Neural progenitor cell (in vitro differentiated cells): ENCODE results near the gene CCDC88A. TPM values are rescaled to one million over a fixed set of nuclear protein-coding genes. Genes with fewer than 3 reads are reported as not detected.

Experiments
- DNase-seq: peaks from one replicate; pipeline ENCODE4 v3.0.0-alpha.2; 2016; ENCODE audit warnings: low spot score
- H2AFZ ChIP-seq: fragments of 200-600 bp; sonication (generic); replicated peaks from 2 replicates; pipeline ENCODE4 v1.6.1; 2016; ENCODE audit warnings: antibody characterized with exemption
- H3F3A ChIP-seq: fragments of 200-600 bp; sonication (generic); 2 replicates; pipeline ENCODE4 v1.6.1; 2016; ENCODE audit warnings: antibody characterized with exemption, low read depth
- H3K27ac ChIP-seq: fragments of 200-600 bp; sonication (generic); 2 replicates; pipeline ENCODE4 v1.5.1; 2016; ENCODE audit warnings: mild to moderate bottlenecking
- H3K27me3 ChIP-seq: fragments of 200-600 bp; sonication (generic); 2 replicates; pipeline ENCODE4 v1.6.1; 2016; ENCODE audit warnings: mild to moderate bottlenecking, moderate library complexity
- H3K36me3 ChIP-seq: fragments of 200-600 bp; sonication (generic); 2 replicates; pipeline ENCODE4 v1.5.1; 2016
- H3K4me1 ChIP-seq: fragments of 200-600 bp; sonication (generic); 2 replicates; pipeline ENCODE4 v1.6.1; 2016; ENCODE audit warnings: mixed run types
- H3K4me2 ChIP-seq: fragments of 200-600 bp; sonication (generic); 2 replicates; pipeline ENCODE4 v1.6.1; 2016
- H3K4me3 ChIP-seq: fragments of 200-600 bp; sonication (generic); 2 replicates; pipeline ENCODE4 v1.5.1; 2016
- H3K79me2 ChIP-seq: fragments of 200-600 bp; sonication (generic); 2 replicates; pipeline ENCODE4 v1.6.1; 2016; ENCODE audit warnings: low read depth
- H3K9ac ChIP-seq: fragments of 200-600 bp; sonication (generic); 2 replicates; pipeline ENCODE4 v1.6.1; 2016
- H3K9me3 ChIP-seq: fragments of 200-600 bp; sonication (generic); 2 replicates; pipeline ENCODE4 v1.5.1; 2016; ENCODE audit warnings: low read depth
- H4K20me1 ChIP-seq: fragments of 200-600 bp; sonication (generic); 2 replicates; pipeline ENCODE4 v1.6.1; 2016; ENCODE audit warnings: low read depth
- H3K27ac Mint-ChIP-seq: 3 replicates; pipeline ENCODE4 v1.8.0; 2021; ENCODE audit warnings: mixed read lengths
- H3K27me3 Mint-ChIP-seq: 2 replicates; pipeline ENCODE4 v1.8.0; 2022; ENCODE audit warnings: low read depth, mild to moderate bottlenecking, inconsistent platforms, moderate library complexity, mixed read lengths; ENCODE audit not compliant: insufficient read depth
- H3K36me3 Mint-ChIP-seq: 3 replicates; pipeline ENCODE4 v1.8.0; 2021; ENCODE audit warnings: mixed read lengths
- H3K4me1 Mint-ChIP-seq: 3 replicates; pipeline ENCODE4 v1.8.0; 2021; ENCODE audit warnings: mixed read lengths
- H3K4me3 Mint-ChIP-seq: 3 replicates; pipeline ENCODE4 v1.8.0; 2021; ENCODE audit warnings: mild to moderate bottlenecking, moderate library complexity, mixed read lengths
- H3K9me3 Mint-ChIP-seq: 3 replicates; pipeline ENCODE4 v1.8.0; 2020; ENCODE audit warnings: mixed read lengths
- EZH2 ChIP-seq: fragments of 200-600 bp; sonication (generic); IDR thresholded peaks from 2 replicates; pipeline ENCODE4 v1.6.1; 2017; ENCODE audit warnings: antibody characterized with exemption, mild to moderate bottlenecking, moderate library complexity
- EZH2phosphoT487 ChIP-seq: fragments of 200-600 bp; sonication (generic); IDR thresholded peaks from 2 replicates; pipeline ENCODE4 v1.6.1; 2017; ENCODE audit warnings: antibody characterized with exemption
- total RNA-seq: library from RNA; depleted of rRNA; stranded (reverse); fragments of >200 nt; gene quantifications from 2 replicates; pipeline ENCODE4 v1.2.3, GENCODE V29; 2015; ENCODE audit warnings: low replicate concordance
- TF ChIP-seq, protein P1 (sequence below): fragments of 200-600 bp; sonication (generic); IDR thresholded peaks from 2 replicates; pipeline ENCODE4 v1.5.1; 2017; ENCODE audit warnings: antibody characterized with exemption, mild to moderate bottlenecking

CCDC88A gene
- total RNA-seq, 1 donor from 2014 or later, result 182 TPM

DNA sequence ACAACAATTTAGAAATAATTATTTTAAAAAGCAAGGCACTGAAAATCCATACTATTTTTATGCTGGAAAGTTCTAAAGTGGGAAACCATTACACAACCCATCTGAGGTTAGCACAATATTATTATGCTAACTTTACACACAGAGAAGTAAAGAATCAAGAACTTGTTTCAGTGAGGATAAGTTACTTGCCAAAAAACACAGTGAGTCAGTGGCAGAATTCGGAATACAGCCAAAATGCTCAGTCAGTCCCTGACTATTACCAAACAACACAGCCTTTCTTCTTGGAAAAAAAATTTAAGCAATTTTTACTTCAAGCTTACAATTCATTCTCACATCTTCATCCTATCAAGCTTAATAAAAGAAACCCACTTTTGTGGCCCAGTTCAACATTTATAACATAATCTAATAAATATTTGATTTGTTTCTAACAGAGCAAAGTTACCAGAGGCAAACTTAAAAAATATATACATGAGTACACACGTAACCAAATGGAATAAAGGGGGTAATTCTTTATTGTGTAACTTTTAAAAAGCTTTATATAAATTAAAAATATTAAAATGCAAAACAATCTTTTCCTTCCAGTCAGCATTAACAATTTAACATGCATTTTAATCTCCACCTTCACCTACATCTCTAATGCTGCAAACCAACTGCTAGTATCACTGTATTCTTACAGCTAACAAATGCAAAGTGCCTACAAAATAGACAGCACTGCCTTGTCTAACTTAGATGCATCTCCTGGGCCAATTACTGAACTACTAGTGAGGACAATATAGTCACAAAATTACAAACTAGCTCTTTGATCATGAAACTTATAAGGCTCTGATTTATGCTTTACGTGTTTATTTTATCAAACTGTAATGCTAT lies 55.2 kb downstream of the CCDC88A start:
- no peak overlapping the region for H3K27ac ChIP-seq
- no peak overlapping the region for H3K4me3 ChIP-seq
- Mint-ChIP-seq H3K4me1 (no peaks in the 10 kb centered on the region), H3K27me3 (no peaks in the 10 kb centered on the region), H3K27ac (no peak overlapping the region), H3K4me3 (no peak overlapping the region), H3K36me3 (no peaks in the 10 kb centered on the region), H3K9me3 (no peaks in the 10 kb centered on the region)
- DNase-seq, result no peak
- no peaks in the 10 kb centered on the region for H3K27me3 ChIP-seq
- H3K4me2 ChIP-seq, result no peak overlapping the region
- no peaks in the 10 kb centered on the region for H3K4me1 ChIP-seq
- H3K79me2 ChIP-seq, result no peaks in the 10 kb centered on the region
- H3K9ac ChIP-seq, result no peak overlapping the region
- H3K9me3 ChIP-seq, result no peaks in the 10 kb centered on the region
- H2AFZ ChIP-seq, result no peak overlapping the region
- no peaks in the 10 kb centered on the region for H4K20me1 ChIP-seq
- H3K36me3 ChIP-seq, result no peaks in the 10 kb centered on the region
- TF ChIP-seq EZH2 (no peak), EZH2phosphoT487 (no peak)
- TF ChIP-seq, protein P1, sequence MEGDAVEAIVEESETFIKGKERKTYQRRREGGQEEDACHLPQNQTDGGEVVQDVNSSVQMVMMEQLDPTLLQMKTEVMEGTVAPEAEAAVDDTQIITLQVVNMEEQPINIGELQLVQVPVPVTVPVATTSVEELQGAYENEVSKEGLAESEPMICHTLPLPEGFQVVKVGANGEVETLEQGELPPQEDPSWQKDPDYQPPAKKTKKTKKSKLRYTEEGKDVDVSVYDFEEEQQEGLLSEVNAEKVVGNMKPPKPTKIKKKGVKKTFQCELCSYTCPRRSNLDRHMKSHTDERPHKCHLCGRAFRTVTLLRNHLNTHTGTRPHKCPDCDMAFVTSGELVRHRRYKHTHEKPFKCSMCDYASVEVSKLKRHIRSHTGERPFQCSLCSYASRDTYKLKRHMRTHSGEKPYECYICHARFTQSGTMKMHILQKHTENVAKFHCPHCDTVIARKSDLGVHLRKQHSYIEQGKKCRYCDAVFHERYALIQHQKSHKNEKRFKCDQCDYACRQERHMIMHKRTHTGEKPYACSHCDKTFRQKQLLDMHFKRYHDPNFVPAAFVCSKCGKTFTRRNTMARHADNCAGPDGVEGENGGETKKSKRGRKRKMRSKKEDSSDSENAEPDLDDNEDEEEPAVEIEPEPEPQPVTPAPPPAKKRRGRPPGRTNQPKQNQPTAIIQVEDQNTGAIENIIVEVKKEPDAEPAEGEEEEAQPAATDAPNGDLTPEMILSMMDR, result no peak
- peaks cover 5% of the 10 kb centered on the region for H3F3A ChIP-seq

DNA sequence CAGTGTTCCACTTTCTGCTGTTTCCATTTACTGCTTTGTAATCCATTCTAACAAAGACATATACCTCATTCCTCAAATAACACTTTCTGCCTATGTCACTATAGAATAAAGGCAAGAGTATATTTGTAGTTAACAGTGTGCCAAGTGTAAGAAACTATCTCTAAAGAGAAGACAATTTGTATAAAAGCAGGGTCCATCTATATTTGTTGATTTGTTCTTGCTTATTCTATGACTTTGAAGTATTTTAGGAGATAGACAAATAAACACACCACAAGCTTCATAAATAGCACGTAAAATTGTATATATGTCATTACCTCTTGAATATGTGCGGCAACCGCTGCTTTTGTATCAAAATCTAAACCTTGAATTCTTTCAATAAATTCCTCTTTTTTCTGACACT lies 56.0 kb downstream of the CCDC88A start:
- Histone ChIP-seq H4K20me1 (no peaks in the 10 kb centered on the region), H2AFZ (no peak overlapping the region), H3K9ac (no peak overlapping the region), H3K4me2 (no peak overlapping the region), H3K4me3 (no peak overlapping the region), H3F3A (peaks cover 5% of the 10 kb centered on the region), H3K9me3 (no peaks in the 10 kb centered on the region), H3K27ac (no peak overlapping the region), H3K4me1 (no peaks in the 10 kb centered on the region), H3K27me3 (no peaks in the 10 kb centered on the region), H3K79me2 (no peaks in the 10 kb centered on the region), H3K36me3 (no peaks in the 10 kb centered on the region)
- TF ChIP-seq EZH2 (no peak), EZH2phosphoT487 (no peak)
- TF ChIP-seq, protein P1, result no peak
- no peak overlapping the region for H3K27ac Mint-ChIP-seq
- no peak for DNase-seq
- H3K36me3 Mint-ChIP-seq, result no peaks in the 10 kb centered on the region
- no peak overlapping the region for H3K4me3 Mint-ChIP-seq
- no peaks in the 10 kb centered on the region for H3K4me1 Mint-ChIP-seq
- H3K27me3 Mint-ChIP-seq, result no peaks in the 10 kb centered on the region
- H3K9me3 Mint-ChIP-seq, result no peaks in the 10 kb centered on the region

DNA sequence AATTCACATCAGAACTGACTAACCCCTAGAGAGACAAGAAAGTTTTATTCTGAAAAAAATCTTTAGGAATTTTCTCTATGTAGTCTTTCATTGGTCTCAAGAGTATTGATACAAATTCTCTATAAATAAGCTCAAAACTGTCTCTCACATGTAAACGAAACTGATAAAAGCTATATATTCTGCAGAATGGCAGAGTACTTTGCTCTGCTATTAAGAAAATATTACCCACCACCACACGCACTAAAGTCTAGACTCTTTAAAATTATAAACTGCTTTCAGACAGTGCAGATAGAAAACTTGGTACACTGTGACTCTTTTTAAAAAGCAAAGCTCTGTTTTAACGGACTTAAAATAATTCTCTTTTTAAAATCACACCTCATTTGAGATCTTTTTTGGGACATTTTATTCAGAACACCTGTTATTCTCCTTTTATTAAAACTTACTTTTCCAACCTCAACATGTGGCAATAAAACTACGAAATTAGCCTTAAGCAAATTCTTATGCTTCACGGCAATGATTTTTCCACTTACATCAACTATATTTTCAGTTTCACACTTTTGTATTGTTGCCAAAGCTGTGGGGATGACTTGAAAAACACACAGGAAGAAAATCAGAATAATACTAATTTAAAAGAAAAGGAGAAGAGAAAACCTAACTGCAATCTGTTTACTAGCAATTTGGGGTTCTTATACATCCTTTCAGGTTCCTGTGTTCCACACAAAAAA lies 58.0 kb downstream of the CCDC88A start:
- Histone ChIP-seq H3K4me1 (no peaks in the 10 kb centered on the region), H3K27ac (no peak overlapping the region), H2AFZ (no peak overlapping the region), H3K9me3 (no peaks in the 10 kb centered on the region), H3K4me3 (no peak overlapping the region), H3K79me2 (no peaks in the 10 kb centered on the region), H4K20me1 (no peaks in the 10 kb centered on the region), H3F3A (peaks cover 5% of the 10 kb centered on the region), H3K4me2 (no peak overlapping the region), H3K27me3 (no peaks in the 10 kb centered on the region), H3K36me3 (no peaks in the 10 kb centered on the region), H3K9ac (no peak overlapping the region)
- no peak overlapping the region for H3K27ac Mint-ChIP-seq
- TF ChIP-seq EZH2, result no peak
- TF ChIP-seq, protein P1, result no peak
- no peak for DNase-seq
- H3K9me3 Mint-ChIP-seq, result no peaks in the 10 kb centered on the region
- no peaks in the 10 kb centered on the region for H3K27me3 Mint-ChIP-seq
- peaks cover 3% of the 10 kb centered on the region for H3K36me3 Mint-ChIP-seq
- no peak overlapping the region for H3K4me3 Mint-ChIP-seq
- no peaks in the 10 kb centered on the region for H3K4me1 Mint-ChIP-seq
